Measurements from ENCODE around the gene EFNA5. TPM values are rescaled to one million over a fixed set of nuclear protein-coding genes. Genes with fewer than 3 reads are reported as not detected.

Gene EFNA5
- total and polyA plus RNA-seq, 2 experiments from 2014 or later: 8.5 to 18.8 TPM

GRCh38 chr5:107554776-107555424 lies 115.8 kb downstream of the EFNA5 start:
- WGBS (ENCODE audit: low lambda C conversion rate, missing lambda C conversion rate): 85% methylated on average over 7 of the region's 7 CpGs
- peaks cover 10% of the 10 kb centered on the region for H3K4me1 ChIP-seq (ENCODE audit: insufficient read depth)
- H4K20me1 ChIP-seq (ENCODE audit: insufficient read depth, poor library complexity, severe bottlenecking): no peaks in the 10 kb centered on the region
- H3K9me2 ChIP-seq (replicated peaks; ENCODE audit: insufficient read depth): no peaks in the 10 kb centered on the region
- no peak overlapping the region for H3K27ac ChIP-seq
- no peaks in the 10 kb centered on the region for H3K9me3 ChIP-seq (ENCODE audit: low read depth)
- peaks cover 71% of the 10 kb centered on the region for H3K79me2 ChIP-seq
- H3K36me3 ChIP-seq (replicated peaks; ENCODE audit: insufficient read depth, low read depth): no peaks in the 10 kb centered on the region
- H3K27me3 ChIP-seq: no peaks in the 10 kb centered on the region
- H3K4me2 ChIP-seq: no peak overlapping the region
- no peak for TF ChIP-seq EZH2phosphoT487 (IDR thresholded peaks at IDR 0.05; ENCODE audit: low read depth, severe bottlenecking, unreplicated experiment)
- no peak for TF ChIP-seq EZH2 (IDR thresholded peaks at IDR 0.05; ENCODE audit: borderline replicate concordance)
- TF ChIP-seq, protein P1, sequence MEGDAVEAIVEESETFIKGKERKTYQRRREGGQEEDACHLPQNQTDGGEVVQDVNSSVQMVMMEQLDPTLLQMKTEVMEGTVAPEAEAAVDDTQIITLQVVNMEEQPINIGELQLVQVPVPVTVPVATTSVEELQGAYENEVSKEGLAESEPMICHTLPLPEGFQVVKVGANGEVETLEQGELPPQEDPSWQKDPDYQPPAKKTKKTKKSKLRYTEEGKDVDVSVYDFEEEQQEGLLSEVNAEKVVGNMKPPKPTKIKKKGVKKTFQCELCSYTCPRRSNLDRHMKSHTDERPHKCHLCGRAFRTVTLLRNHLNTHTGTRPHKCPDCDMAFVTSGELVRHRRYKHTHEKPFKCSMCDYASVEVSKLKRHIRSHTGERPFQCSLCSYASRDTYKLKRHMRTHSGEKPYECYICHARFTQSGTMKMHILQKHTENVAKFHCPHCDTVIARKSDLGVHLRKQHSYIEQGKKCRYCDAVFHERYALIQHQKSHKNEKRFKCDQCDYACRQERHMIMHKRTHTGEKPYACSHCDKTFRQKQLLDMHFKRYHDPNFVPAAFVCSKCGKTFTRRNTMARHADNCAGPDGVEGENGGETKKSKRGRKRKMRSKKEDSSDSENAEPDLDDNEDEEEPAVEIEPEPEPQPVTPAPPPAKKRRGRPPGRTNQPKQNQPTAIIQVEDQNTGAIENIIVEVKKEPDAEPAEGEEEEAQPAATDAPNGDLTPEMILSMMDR (IDR thresholded peaks at IDR 0.05; ENCODE audit: poor library complexity): no peak
- no peak overlapping the region for H3K4me3 ChIP-seq
- no peak overlapping the region for H2AFZ ChIP-seq
- no peak for DNase-seq (ENCODE audit: low spot score)

DNA sequence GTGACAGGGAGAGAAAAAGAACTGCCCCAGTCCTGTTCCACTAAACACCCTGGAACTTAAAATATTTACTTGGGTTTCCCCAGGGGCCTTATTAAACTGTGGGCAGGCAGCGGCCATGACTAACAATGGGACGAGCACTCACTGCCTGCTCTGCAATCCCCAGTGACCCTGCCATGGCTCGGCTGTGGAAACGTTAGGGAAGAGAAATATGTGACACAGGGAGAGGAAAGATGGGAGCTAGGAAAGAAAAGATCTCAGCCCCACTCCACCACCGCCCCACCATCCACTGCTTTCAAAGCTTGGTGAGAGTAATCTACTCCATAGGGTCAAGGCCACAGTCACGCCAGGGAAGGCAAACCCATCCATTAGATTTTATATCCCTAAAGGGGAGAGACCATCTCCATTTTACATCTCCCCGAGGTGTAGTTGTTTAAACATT lies 117.6 kb downstream of the EFNA5 start:
- no peaks in the 10 kb centered on the region for H4K20me1 ChIP-seq (ENCODE audit: insufficient read depth, poor library complexity, severe bottlenecking)
- H3K27ac ChIP-seq: no peak overlapping the region
- H3K36me3 ChIP-seq (replicated peaks; ENCODE audit: insufficient read depth, low read depth): no peaks in the 10 kb centered on the region
- no peak overlapping the region for H3K4me2 ChIP-seq
- no peak overlapping the region for H2AFZ ChIP-seq
- peaks cover 69% of the 10 kb centered on the region for H3K79me2 ChIP-seq
- no peaks in the 10 kb centered on the region for H3K9me3 ChIP-seq (ENCODE audit: low read depth)
- WGBS (ENCODE audit: low lambda C conversion rate, missing lambda C conversion rate): 77% methylated on average over 7 of the region's 7 CpGs
- DNase-seq (ENCODE audit: low spot score): no peak
- no peaks in the 10 kb centered on the region for H3K9me2 ChIP-seq (replicated peaks; ENCODE audit: insufficient read depth)
- TF ChIP-seq EZH2 (IDR thresholded peaks at IDR 0.05; ENCODE audit: borderline replicate concordance) (no peak), EZH2phosphoT487 (IDR thresholded peaks at IDR 0.05; ENCODE audit: low read depth, severe bottlenecking, unreplicated experiment) (no peak)
- TF ChIP-seq, protein P1 (IDR thresholded peaks at IDR 0.05; ENCODE audit: poor library complexity): no peak
- H3K4me1 ChIP-seq (ENCODE audit: insufficient read depth): peaks cover 10% of the 10 kb centered on the region
- no peaks in the 10 kb centered on the region for H3K27me3 ChIP-seq
- no peak overlapping the region for H3K4me3 ChIP-seq

- TF ChIP-seq, protein P1 (IDR thresholded peaks at IDR 0.05; ENCODE audit: poor library complexity): no peak
- TF ChIP-seq EZH2 (IDR thresholded peaks at IDR 0.05; ENCODE audit: borderline replicate concordance): no peak
- no peak for TF ChIP-seq EZH2phosphoT487 (IDR thresholded peaks at IDR 0.05; ENCODE audit: low read depth, severe bottlenecking, unreplicated experiment)
- WGBS (ENCODE audit: low lambda C conversion rate, missing lambda C conversion rate): 86% methylated on average over 3 of the region's 3 CpGs
These were observed 119.6 kb downstream of the EFNA5 start for GRCh38 chr5:107551088-107551487.

More at GRCh38 chr5:107551088-107551487, 119.6 kb downstream of the EFNA5 start:
- H3K4me1 ChIP-seq (ENCODE audit: insufficient read depth): no peaks in the 10 kb centered on the region
- no peak overlapping the region for H2AFZ ChIP-seq
- H3K79me2 ChIP-seq: peaks cover 72% of the 10 kb centered on the region
- H3K27me3 ChIP-seq: no peaks in the 10 kb centered on the region
- no peaks in the 10 kb centered on the region for H3K9me2 ChIP-seq (replicated peaks; ENCODE audit: insufficient read depth)
- no peak overlapping the region for H3K4me3 ChIP-seq
- H3K27ac ChIP-seq: no peak overlapping the region
- H3K9me3 ChIP-seq (ENCODE audit: low read depth): no peaks in the 10 kb centered on the region
- no peak for DNase-seq (ENCODE audit: low spot score)
- H4K20me1 ChIP-seq (ENCODE audit: insufficient read depth, poor library complexity, severe bottlenecking): no peaks in the 10 kb centered on the region
- no peak overlapping the region for H3K4me2 ChIP-seq
- H3K36me3 ChIP-seq (replicated peaks; ENCODE audit: insufficient read depth, low read depth): no peaks in the 10 kb centered on the region
